ENCODE data around the gene TNNT1.
"Not testable (repeated sequence)": the region's sequence is repeated elsewhere in the genome, so short reads cannot be mapped to it uniquely, and the experiment has no call there.

Gene TNNT1

DNA sequence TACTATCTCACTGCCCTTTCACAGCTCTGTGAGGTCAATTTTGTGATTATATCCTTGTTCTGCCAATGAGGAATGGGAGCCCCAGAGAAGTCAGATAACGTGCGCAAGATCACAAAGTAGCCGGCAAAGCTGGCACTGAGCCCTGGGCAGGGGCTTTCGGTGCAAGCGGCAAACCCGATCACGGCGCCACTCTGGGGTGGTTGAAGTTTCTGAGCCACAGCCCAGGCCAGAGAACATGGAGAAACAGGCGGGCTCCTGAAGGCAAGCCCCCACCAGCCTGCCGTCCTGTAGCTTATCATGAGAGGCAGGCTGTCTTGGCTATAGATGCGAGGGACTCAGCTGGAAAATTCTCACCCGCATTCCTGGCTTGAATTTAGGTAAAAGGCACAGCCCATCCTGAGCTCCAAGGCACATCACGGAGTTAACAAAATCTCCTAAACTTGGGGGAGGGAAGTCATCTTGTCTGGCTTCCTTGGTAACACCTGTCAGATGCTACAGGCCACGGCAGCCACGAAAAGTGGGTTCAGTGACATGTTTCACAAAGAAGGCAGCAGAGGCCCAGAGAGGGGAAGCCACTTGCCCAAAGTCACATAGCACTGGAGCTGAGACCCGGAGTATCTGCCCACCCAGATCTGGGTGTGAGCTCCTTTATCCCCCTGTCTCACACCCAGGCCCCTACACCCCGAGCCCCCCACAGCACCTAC is 12.5 kb downstream of the TNNT1 start:
- no peak for DNase-seq

DNA sequence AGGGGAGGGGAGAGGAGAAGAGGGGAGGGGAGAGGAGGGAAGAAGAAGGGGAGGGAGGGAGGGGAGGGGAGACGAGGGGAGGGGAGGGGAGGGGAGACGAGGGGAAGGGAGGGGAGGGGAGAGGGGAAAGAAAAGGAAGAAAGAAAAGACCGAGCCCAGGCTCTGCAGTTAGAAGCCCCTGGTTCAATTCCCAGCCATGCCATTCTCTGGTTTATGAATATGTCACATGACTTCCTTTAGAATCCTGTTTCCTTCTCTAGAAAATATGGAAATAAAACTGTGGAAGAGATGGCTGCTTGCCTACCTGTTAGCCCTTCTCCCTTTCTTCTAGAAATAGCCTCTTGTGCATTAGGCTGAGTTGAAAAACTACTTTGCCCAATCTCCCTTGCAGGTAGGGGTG is 14.3 kb downstream of the TNNT1 start:
- DNase-seq: no peak

DNA sequence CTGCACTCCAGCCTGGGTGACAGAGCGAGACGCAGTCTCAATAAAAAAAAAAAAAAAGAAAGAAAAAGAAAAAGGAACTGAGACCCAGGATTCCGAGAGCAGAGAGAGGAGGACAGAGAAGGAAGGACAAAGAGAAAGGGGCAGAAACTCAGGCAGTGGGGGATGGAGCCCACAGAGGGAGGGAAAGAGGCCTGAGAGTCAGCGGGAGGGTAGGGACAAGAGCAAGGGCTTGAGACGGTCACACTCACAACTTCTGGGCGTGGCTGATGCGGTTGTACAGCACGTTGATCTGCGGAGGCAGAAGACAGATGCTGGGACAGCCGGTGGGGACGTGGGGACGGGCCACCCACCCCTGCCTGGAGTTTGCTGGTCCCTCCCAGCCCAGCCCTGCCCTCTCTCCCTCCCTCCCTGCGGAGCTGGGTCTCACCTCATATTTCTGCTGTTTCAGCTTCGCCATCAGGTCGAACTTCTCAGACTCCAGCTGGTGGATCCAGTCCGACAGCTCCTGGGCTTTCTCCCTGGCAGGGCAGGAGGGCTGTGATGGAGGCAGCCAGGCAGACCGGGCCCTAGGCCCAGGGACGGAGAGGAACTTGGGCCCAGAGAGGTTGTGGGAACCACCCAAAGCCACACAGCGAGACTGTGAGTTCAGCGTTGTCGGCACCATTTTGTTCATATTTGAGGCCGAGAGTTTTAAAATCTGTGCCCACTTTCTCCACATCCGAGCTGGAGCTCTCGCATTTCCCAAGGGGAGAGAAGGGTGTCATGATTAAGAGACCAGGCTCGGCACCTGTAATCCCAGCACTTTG is 15.2 kb downstream of the TNNT1 start:
- DNase-seq: no peak

DNA sequence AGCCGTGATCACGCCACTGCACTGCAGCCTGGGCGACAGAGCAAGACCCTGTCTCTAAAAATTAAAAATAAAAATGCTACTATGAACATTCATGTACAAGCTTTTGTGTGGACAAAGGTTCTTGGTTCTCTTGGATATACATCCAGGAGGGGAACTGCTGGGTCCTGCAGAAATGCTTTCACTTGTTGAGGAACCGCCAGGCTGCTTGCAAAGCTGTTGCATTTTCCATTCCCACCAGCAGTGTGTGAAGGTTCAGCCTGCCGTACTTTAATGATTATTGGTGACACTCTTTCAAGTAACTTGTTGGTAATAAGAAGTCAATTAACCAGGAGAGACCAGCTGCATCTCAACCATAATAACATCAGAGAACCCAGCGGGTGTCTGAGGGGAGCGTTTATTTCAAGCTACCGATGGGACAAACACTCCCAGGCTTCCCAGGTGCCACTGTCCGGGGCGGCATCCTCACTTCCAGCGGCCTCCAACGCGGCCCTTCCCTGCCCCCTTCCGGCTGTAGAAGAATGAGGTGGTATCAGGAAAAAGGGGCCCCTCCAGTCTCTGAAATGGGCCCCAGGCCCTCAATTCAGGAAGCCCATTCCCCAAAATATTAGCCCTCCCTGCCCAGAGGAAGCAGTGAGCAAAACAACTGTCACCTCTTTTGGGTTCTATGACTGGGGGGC is 16.4 kb downstream of the TNNT1 start:
- no peak for DNase-seq

DNA sequence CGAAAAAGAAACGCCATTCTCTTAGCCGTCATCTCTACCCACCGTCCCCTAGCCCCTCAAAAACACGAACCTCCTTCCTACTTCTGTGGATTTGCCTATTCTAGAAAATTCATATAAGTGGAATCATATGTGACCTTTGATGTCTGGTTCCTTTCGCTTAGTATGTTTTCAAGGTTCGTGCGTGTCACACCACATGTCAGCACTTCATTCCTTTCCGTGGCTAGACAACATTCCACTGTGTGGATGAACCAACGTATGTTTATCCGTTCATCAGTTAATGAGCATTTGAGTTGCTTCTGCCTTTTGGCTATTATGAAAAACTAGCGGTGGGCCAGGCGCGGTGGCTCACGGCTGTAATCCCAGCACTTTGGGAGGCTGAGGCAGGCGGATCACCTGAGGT is 17.6 kb downstream of the TNNT1 start:
- no peak for DNase-seq

DNA sequence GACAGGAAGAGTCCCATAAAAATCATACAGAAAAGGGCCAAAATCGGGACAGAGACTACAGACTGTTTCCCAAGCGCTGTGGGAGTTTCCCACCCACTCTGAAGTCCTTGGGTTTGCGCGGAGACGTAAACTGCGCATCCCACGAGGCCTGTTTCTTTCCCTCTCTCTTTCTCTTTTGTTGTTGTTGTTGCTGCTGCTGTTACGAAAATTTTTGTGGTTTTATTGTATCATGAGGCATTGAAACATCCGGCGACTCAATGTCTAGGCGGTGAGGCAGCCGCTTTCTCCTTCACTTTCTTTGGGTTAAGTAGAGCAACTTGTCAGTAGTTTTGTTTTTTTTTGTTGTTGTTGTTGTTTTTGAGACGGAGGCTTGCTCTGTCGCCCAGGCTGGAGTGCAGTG is 30.0 kb downstream of the TNNT1 start:
- DNase-seq: peak; percentile 21

DNA sequence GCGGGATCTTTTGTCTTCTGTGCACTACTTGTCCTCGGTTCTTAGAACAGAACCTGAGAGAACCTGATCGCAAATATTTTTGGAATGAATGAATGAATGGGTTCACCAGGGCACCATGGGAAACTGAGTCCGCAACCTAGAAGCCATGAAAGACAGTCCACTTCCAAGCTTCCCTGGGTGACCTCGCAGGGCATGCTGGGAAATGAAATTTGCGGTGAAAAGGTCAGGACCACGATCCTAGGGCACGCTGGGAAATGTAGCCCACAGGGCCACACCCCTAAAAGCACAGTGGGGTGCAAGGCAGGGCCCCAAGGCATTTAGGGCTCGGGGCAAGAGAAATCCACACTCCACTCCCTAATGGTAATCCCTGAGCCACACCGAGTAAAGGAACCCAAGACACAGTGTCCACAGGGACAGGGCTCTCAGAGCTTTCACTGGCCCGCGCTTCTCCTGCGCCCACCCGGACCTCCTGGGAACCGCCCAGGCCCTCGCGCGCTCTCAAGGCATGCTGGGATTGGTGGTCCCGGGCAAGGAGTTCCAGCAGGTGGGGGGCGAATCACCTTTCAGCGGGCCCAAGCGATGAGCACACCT is 30.5 kb downstream of the TNNT1 start:
- DNase-seq: peak; percentile 33

DNA sequence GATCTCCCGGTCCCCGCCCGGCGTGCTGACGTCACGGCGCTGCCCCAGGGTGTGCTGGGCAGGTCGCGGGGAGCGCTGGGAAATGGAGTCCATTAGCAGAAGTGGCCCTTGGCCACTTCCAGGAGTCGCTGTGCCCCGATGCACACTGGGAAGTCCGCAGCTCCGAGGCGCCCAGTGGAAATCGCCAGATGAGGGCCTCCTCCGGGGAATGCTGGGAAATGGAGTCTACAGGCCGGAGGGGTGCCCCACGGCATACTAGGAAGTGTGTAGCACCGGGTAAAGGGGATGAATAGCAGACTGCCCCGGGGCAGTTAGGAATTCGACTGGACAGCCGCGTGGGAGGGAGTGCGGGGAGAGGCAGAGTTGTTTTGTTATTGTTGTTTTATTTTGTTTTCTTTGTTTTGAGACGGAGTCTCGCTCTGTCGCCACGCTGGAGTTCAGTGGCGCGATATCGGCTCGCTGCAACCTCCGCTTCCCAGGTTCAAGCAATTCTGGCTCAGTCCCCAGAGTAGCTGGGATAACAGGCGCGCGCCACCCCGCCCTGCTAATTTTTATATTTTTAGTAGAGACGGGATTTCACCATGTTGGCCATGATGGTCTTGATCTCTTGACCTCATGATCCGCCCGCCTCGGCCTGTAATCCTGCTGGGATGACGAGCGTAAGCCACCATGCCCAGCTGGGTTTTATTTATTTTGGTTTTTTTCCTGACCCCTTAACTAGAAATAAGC is 31.2 kb downstream of the TNNT1 start:
- peak; percentile 98 for DNase-seq

DNA sequence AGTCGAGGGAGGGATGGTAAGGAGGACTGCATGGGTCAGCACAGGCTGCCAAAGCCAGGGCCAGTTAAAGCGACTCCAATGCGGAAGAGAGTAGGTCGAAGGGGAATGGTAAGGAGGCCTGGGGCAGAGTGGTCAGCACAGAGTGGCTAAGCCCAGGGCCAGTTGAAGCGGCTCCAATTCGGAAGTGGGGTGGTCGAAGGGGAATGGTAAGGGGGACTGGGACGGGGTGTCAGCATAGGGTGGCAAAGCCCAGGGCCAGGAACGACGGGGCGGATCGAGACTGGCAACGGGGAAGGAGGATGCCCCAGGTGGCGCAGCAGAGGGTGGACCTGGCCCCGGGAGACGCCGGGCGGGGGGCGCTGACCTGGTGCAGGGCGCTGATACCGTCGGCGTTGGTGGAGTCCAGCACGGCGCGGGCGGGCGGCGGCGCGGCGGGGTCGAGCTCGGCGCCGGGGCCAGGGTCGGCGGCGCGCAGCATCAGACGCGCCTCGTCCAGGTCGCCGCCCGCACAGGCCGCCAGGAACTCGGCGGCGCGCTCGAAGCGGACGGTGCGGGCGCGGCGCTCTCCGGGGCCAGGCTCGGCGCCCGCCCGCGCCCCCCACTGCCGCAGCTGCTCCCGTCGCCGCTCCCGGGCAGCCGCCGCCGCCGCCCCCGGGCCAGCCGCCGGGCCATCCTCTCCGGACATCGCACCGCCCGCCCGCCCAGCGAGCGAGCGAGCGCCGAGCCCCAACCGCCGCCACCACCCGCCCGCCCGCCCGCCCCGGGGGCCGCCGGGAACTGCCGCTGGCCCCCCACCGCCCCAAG is 31.9 kb downstream of the TNNT1 start, which contains the start of gene PPP1R12C:
Gene PPP1R12C, minus strand, starts transcription at position 779 of the 804 bp plus-strand sequence. Its CDS starts 94 bp downstream, at position 685.
- no peak for DNase-seq

DNA sequence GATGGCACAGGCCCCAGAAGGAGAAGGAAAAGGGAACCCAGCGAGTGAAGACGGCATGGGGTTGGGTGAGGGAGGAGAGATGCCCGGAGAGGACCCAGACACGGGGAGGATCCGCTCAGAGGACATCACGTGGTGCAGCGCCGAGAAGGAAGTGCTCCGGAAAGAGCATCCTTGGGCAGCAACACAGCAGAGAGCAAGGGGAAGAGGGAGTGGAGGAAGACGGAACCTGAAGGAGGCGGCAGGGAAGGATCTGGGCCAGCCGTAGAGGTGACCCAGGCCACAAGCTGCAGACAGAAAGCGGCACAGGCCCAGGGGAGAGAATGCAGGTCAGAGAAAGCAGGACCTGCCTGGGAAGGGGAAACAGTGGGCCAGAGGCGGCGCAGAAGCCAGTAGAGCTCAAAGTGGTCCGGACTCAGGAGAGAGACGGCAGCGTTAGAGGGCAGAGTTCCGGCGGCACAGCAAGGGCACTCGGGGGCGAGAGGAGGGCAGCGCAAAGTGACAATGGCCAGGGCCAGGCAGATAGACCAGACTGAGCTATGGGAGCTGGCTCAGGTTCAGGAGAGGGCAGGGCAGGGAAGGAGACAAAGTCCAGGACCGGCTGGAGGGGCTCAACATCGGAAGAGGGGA is 32.7 kb downstream of the TNNT1 start:
- peak; percentile 63 for DNase-seq

DNA sequence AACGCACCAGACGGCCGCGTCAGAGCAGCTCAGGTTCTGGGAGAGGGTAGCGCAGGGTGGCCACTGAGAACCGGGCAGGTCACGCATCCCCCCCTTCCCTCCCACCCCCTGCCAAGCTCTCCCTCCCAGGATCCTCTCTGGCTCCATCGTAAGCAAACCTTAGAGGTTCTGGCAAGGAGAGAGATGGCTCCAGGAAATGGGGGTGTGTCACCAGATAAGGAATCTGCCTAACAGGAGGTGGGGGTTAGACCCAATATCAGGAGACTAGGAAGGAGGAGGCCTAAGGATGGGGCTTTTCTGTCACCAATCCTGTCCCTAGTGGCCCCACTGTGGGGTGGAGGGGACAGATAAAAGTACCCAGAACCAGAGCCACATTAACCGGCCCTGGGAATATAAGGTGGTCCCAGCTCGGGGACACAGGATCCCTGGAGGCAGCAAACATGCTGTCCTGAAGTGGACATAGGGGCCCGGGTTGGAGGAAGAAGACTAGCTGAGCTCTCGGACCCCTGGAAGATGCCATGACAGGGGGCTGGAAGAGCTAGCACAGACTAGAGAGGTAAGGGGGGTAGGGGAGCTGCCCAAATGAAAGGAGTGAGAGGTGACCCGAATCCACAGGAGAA is 33.5 kb downstream of the TNNT1 start:
- DNase-seq: peak; percentile 9

DNA sequence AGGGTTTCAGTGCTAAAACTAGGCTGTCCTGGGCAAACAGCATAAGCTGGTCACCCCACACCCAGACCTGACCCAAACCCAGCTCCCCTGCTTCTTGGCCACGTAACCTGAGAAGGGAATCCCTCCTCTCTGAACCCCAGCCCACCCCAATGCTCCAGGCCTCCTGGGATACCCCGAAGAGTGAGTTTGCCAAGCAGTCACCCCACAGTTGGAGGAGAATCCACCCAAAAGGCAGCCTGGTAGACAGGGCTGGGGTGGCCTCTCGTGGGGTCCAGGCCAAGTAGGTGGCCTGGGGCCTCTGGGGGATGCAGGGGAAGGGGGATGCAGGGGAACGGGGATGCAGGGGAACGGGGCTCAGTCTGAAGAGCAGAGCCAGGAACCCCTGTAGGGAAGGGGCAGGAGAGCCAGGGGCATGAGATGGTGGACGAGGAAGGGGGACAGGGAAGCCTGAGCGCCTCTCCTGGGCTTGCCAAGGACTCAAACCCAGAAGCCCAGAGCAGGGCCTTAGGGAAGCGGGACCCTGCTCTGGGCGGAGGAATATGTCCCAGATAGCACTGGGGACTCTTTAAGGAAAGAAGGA is 34.4 kb downstream of the TNNT1 start:
- no peak for DNase-seq

DNA sequence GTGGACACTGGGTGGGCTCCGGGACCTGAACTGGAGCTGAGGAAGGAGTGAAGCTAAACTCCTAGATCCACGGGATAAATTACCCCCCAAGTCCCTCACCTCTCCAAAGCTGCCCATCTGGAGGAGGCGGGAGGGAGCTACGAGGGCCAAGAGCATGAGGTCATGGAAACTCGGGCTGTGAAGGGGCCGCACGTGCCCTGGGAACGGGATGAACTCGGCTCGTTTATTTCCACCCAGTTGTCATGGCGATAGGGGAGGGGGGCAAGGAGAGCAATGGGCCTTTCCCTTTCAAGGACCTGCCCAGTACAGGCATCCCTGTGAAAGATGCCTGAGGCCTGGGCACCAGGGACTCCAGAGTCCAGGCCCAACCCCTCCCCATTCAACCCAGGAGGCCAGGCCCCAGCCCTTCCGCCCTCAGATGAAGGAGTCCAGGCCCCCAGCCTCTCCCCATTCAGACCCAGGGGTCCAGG is 35.4 kb downstream of the TNNT1 start:
- DNase-seq: no peak

DNA sequence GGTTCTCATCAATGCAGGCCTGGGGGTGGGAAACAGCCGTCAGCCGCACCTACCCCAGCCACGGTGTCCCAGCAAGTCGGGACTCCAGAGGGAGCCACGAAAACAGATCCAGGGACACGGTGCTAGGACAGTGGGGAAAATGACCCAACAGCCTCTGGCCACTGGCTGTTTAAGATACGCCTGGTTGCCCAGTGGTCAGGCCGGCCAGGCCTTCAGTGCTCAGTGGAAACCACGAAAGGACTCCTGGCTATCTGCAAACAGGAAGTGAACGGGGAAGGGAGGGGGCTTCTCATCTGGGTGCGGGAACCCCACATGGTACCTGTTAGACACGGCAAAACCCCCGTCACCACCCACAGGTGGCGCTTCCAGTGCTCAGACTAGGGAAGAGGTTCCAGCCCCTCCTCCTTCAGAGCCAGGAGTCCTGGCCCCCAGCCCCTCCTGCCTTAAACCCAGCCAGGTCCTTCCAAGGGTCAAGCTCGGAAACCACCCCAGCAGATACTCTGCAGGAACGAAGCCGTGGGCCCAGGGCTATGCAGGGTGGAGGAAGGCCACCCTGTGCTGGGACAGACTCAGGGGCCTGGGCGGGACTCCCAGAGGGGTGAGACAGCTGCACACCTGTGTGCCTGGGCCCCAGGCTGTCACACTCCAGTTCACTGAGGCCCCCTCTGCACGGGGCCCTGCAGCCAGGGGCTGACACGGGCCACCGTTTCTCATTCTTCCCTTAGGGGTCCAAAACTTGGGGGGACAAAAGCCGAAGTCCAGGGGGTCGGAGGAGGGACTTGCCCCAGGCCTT is 36.0 kb downstream of the TNNT1 start:
- no peak for DNase-seq

DNA sequence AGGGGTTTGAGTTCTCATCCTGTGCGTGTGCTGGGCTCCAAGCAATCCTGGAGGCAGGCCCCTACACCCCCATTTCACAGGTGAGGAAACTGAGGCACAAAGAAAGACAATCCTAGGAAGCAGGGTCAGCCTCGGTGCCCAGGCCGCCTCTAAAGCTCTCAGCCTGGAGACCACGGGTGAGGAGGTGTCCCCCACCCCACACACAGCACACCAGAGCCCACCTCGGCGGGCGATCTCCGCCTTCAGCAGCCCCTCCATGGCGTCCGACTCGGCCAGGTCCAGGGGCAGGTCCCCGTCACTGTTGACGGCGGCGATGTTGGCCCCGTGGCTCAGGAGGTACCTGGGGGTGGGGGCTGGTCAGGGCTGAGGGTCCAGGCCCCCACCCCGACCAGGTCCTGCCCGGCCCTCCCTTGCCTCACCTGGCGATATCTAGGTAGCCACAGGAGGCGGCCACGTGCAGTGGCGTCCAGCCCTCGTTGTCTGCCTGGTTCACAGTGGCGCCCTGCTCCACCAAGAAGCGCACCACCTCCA is 36.7 kb downstream of the TNNT1 start:
- no peak for DNase-seq

DNA sequence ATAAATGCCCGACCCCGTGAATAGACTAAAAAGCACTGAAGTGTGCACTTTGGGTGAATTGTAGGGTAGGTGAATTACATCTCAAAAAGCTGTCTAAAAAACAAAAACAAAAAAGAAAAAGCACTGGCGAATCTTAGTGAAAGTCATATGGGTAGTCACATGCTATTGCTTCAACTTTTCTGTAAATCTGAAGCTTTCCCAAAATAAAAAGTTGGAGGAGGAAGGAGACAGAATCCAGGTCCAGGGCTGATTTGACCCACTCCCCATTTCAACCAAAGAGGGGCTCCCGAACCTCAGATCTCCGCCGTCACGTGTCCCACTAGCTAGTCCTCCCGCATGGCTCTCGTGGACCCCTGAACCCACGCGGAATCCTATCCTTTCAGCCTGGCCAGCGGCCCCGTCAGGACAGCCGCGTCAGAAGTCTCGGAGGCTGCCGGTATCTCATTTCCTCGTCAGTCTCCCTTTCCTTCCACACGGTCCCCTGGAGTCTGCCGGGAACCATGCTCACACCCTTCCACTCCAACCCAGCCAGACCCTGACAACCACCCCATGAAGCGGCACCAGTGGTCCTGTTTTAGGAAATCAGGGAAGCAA is 37.7 kb downstream of the TNNT1 start:
- DNase-seq: no peak

DNA sequence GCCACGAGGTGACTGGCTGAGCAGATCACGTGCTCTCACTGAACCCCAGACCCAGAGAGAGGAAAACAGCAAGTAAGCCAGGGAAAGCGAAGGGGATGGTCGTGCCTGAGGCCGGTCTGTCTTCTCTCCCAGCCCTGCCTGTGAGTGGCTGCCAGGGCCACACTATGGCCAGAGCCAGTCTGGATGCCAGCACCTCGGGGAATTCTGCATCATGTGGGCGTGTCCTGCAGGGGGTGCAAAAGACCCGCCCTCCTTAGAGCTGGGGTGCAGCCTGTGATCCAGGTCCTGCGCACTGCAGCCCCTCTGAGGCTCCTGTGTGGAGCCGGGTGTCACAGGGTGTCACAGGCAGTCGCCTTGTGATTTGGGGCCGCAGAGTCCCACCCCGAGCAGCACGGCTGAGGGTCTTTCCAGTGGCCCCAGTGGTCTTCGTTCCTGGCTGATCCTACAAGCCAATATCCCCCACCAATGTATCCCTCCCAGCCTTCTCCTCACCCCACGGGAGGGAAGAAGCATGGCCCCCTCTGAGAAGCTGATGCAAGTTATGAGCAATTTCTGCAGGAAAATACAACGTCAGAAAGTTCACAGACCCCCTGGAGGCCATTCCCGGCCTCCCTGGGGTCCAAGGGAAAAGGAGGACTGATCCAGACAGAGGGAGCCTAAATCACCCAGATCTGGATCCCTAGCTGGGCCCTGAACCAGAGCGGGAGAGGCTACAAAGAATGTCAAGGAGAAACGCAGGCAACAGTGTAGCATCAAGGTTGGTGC is 39.3 kb downstream of the TNNT1 start:
- no peak for DNase-seq

DNA sequence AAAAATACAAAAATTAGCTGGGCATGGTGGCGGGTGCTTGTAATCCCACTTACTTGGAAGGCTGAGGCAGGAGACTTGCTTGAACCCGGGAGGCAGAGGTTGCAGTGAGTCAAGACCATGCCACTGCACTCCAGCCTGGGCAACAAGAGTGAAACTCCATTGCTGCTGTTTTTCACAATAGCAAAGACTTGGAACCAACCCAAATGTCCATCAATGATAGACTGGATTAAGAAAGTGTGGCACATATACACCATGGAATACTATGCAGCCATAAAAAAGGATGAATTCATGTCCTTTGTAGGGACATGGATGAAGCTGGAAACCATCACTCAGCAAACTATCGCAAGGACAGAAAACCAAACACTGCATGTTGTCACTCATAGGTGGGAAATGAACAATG is 41.8 kb downstream of the TNNT1 start:
- not testable (repeated sequence) for DNase-seq

Data from CD4-positive, alpha-beta T cell treated with Interleukin-21 for 1 hour (primary cell).